Trophoblast cell (in vitro differentiated cells and primary cell): ENCODE data around the gene SPAG9.

Source experiments
- DNase-seq, 2 donors: peaks; one replicate each; pipeline ENCODE4 v3.0.0-alpha.2; 2016
- H2AFZ ChIP-seq: 2 replicates; pipeline ENCODE4 v1.6.1; 2013; ENCODE audit warnings: low read length, moderate library complexity, mild to moderate bottlenecking; ENCODE audit not compliant: insufficient read depth, poor library complexity
- H2AK5ac ChIP-seq: 2 replicates; pipeline ENCODE4 v1.6.1; 2013; ENCODE audit warnings: mild to moderate bottlenecking, low read length
- H2BK120ac ChIP-seq: 2 replicates; pipeline ENCODE4 v1.6.1; 2013; ENCODE audit warnings: low read length, mild to moderate bottlenecking, moderate library complexity; ENCODE audit not compliant: insufficient read depth, poor library complexity
- H2BK12ac ChIP-seq: 2 replicates; pipeline ENCODE4 v1.6.1; 2013; ENCODE audit warnings: mild to moderate bottlenecking, low read length, moderate library complexity
- H2BK5ac ChIP-seq: 2 replicates; pipeline ENCODE4 v1.6.1; 2013; ENCODE audit warnings: low read length, low read depth, moderate library complexity, mild to moderate bottlenecking; ENCODE audit not compliant: poor library complexity
- H3K14ac ChIP-seq: 2 replicates; pipeline ENCODE4 v1.6.1; 2013; ENCODE audit warnings: mild to moderate bottlenecking, low read length
- H3K18ac ChIP-seq: 2 replicates; pipeline ENCODE4 v1.6.1; 2013; ENCODE audit warnings: mild to moderate bottlenecking, low read length
- H3K23ac ChIP-seq: 2 replicates; pipeline ENCODE4 v1.6.1; 2013; ENCODE audit warnings: low read length
- H3K27ac ChIP-seq: 2 replicates; pipeline ENCODE4 v1.5.1; 2013; ENCODE audit warnings: low read depth, mild to moderate bottlenecking, inconsistent platforms, low read length, moderate library complexity
- H3K27me3 ChIP-seq: 2 replicates; pipeline ENCODE4 v1.6.1; 2013; ENCODE audit warnings: inconsistent platforms, mild to moderate bottlenecking, low read length, moderate library complexity; ENCODE audit not compliant: insufficient read depth
- H3K36me3 ChIP-seq, 2 experiments: 1 replicate in 1 of 2; 2 replicates in 1 of 2; pipeline ENCODE4 v1.6.1; 2013; ENCODE audit warnings: low read length in 2 of 2, mild to moderate bottlenecking in 2 of 2, moderate library complexity in 1 of 2; ENCODE audit not compliant: insufficient read depth in 2 of 2, control insufficient read depth in 1 of 2
- H3K4ac ChIP-seq: 2 replicates; pipeline ENCODE4 v1.6.1; 2013; ENCODE audit warnings: low read depth, mild to moderate bottlenecking, low read length, moderate library complexity
- H3K4me1 ChIP-seq, 2 experiments: 1 replicate in 1 of 2; 2 replicates in 1 of 2; pipeline ENCODE4 v1.6.1; 2013; ENCODE audit warnings: low read length in 2 of 2, mild to moderate bottlenecking in 2 of 2, moderate library complexity in 1 of 2; ENCODE audit not compliant: insufficient read depth in 2 of 2, control insufficient read depth in 1 of 2
- H3K4me2 ChIP-seq: 2 replicates; pipeline ENCODE4 v1.6.1; 2013; ENCODE audit warnings: inconsistent platforms, mild to moderate bottlenecking, low read length, moderate library complexity
- H3K4me3 ChIP-seq: 2 replicates; pipeline ENCODE4 v1.5.1; 2013; ENCODE audit warnings: mild to moderate bottlenecking, low read depth, low read length, inconsistent platforms
- H3K79me1 ChIP-seq: one replicate; pipeline ENCODE4 v1.6.1; 2013; ENCODE audit warnings: low read length
- H3K79me2 ChIP-seq: 2 replicates; pipeline ENCODE4 v1.6.1; 2013; ENCODE audit warnings: low read length, mild to moderate bottlenecking; ENCODE audit not compliant: control insufficient read depth, insufficient read depth, poor library complexity
- H3K9ac ChIP-seq: 2 replicates; pipeline ENCODE4 v1.6.1; 2013; ENCODE audit warnings: mild to moderate bottlenecking, low read length
- H3K9me3 ChIP-seq: 2 replicates; pipeline ENCODE4 v1.6.1; 2013; ENCODE audit warnings: low read depth, mild to moderate bottlenecking, control low read depth, inconsistent platforms, low read length; ENCODE audit not compliant: insufficient read depth
- H4K12ac ChIP-seq: 2 replicates; pipeline ENCODE4 v1.6.1; 2013; ENCODE audit warnings: low read depth, mild to moderate bottlenecking, low read length, moderate library complexity
- H4K8ac ChIP-seq: 2 replicates; pipeline ENCODE4 v1.6.1; 2013; ENCODE audit warnings: low read depth, mild to moderate bottlenecking, low read length, moderate library complexity
- H4K91ac ChIP-seq: one replicate; pipeline ENCODE4 v1.6.1; 2013; ENCODE audit warnings: low read depth, mild to moderate bottlenecking, low read length, moderate library complexity
- WGBS: extraction: QIAGEN DNeasy Blood & Tissue Kit; methylation state at CpG from one replicate; pipeline ENCODE4 v1.1.7; 2013; ENCODE audit warnings: missing lambda C conversion rate; ENCODE audit not compliant: insufficient read length, insufficient coverage; ENCODE audit errors: extremely low coverage; 5-methylcytosine and 5-hydroxymethylcytosine counted together

SPAG9 gene

DNA sequence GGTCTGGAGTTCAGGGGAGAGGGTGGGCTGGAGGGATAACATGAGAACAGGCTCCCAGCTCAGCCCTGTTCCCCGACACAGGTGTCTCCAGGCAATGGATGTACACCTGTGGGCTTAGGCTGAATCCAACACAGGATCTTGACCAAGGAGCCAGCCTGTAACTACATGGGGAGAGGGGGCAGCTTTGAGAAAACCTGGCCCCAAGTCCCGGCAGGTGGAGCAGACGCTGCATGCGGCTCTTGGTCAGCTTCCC is 181.2 kb downstream of the SPAG9 start:
- Histone ChIP-seq H3K4me3 (no peak overlapping the region), H2BK12ac (no peak overlapping the region), H2BK120ac (no peak overlapping the region), H3K36me3 (no peaks in the 10 kb centered on the region), H3K4me1 (peaks cover 5% of the 10 kb centered on the region in 2 experiments), H3K79me2 (no peaks in the 10 kb centered on the region), H2AFZ (no peak overlapping the region), H3K9ac (no peak overlapping the region), H3K27me3 (no peaks in the 10 kb centered on the region), H3K23ac (no peak overlapping the region), H3K4me2 (no peak overlapping the region), H3K14ac (no peak overlapping the region), H3K79me1 (peaks cover 4% of the 10 kb centered on the region), H3K4ac (no peak overlapping the region), H3K9me3 (peaks cover 3% of the 10 kb centered on the region), H4K8ac (no peak overlapping the region), H4K12ac (no peak overlapping the region), H3K18ac (no peak overlapping the region), H4K91ac (no peak overlapping the region), H2AK5ac (no peak overlapping the region), H2BK5ac (no peak overlapping the region), H3K27ac (no peak overlapping the region)
- WGBS = no CpG with 5 or more reads among the region's 4 CpGs
- DNase-seq = no peak

DNA sequence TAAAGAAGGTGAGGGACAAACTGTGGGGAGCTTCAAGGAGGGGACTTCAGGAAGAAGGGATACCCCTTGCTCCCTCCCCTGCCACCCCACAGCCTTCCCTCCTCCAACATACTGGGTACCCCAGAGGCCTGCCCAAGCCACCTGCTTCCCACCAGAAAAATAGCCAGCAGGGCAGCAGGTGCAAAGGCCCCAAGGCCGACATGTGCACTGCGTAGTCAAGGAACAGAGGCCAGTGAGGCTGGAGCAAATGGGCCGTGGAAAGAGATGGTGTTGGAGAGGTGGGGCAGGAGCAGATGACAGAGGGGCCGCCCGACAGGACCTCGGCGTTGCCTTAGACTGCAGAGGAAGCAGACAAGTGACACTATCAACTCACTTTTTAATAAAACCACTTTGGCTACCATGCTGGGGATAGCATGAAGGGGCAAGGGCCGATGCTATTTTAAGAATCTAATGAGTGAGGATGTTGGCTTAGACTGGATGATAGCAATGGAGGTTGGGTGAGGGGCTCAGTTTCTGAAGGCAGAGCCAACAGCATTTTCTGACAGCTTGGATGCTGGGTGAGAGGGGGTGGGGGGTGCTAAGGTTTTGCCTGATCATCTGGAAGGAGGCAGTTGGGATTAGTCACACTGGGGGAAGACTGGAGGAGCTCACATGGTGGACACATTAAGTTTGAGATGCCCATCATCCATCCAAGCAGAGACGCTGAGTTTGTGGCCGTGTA is 181.7 kb downstream of the SPAG9 start:
- no peak overlapping the region for H3K18ac ChIP-seq

DNA sequence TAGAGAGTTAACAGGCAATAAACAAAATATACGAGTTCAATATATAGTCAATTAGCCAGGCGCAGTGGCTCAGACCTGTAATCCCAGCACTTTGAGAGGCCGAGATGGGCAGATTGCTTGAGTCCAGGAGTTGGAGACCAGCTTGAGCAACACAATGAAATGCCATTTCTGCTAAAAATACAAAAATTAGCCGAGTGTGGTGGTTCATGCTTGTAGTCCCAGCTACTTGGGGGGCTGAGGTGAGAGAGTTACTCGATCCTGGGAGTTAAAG is 184.7 kb downstream of the SPAG9 start:
- no peaks in the 10 kb centered on the region for H3K36me3 ChIP-seq
- no peak overlapping the region for H3K9ac ChIP-seq
- no peak overlapping the region for H2AK5ac ChIP-seq
- no peak overlapping the region for H2BK120ac ChIP-seq
- no peak overlapping the region for H3K14ac ChIP-seq
- H4K8ac ChIP-seq = no peak overlapping the region
- H4K12ac ChIP-seq = no peak overlapping the region
- H4K91ac ChIP-seq = no peak overlapping the region
- no peak overlapping the region for H3K4me2 ChIP-seq
- H3K79me1 ChIP-seq = peaks cover 6% of the 10 kb centered on the region
- H3K23ac ChIP-seq = no peak overlapping the region
- peaks cover 3% of the 10 kb centered on the region for H3K9me3 ChIP-seq
- H3K4ac ChIP-seq = no peak overlapping the region
- H2BK12ac ChIP-seq = no peak overlapping the region
- H3K4me1 ChIP-seq = peaks cover 3 to 4% of the 10 kb centered on the region in 2 experiments
- WGBS = no CpG with 5 or more reads among the region's 5 CpGs
- no peak overlapping the region for H2BK5ac ChIP-seq
- no peak overlapping the region for H3K27ac ChIP-seq
- H3K79me2 ChIP-seq = no peaks in the 10 kb centered on the region
- no peak overlapping the region for H3K18ac ChIP-seq
- H3K4me3 ChIP-seq = no peak overlapping the region
- no peak overlapping the region for H2AFZ ChIP-seq
- no peak for DNase-seq
- H3K27me3 ChIP-seq = no peaks in the 10 kb centered on the region

More for the DNA sequence above, 181.7 kb downstream of the SPAG9 start:
- Histone ChIP-seq H3K79me1 (no peaks in the 10 kb centered on the region), H3K4me2 (no peak overlapping the region), H3K4me3 (no peak overlapping the region), H3K36me3 (no peaks in the 10 kb centered on the region), H3K4ac (no peak overlapping the region), H2BK5ac (no peak overlapping the region), H3K27me3 (no peaks in the 10 kb centered on the region), H3K4me1 (peaks cover under 1 to 1% of the 10 kb centered on the region in 2 experiments), H3K9me3 (peaks cover 3% of the 10 kb centered on the region), H4K8ac (no peak overlapping the region), H3K9ac (no peak overlapping the region), H4K91ac (no peak overlapping the region), H2AK5ac (no peak overlapping the region), H3K23ac (no peak overlapping the region), H4K12ac (no peak overlapping the region), H3K79me2 (no peaks in the 10 kb centered on the region), H2AFZ (no peak overlapping the region), H3K14ac (no peak overlapping the region), H2BK12ac (no peak overlapping the region), H2BK120ac (no peak overlapping the region), H3K27ac (no peak overlapping the region)
- DNase-seq = no peak
- WGBS = no CpG with 5 or more reads among the region's 10 CpGs

DNA sequence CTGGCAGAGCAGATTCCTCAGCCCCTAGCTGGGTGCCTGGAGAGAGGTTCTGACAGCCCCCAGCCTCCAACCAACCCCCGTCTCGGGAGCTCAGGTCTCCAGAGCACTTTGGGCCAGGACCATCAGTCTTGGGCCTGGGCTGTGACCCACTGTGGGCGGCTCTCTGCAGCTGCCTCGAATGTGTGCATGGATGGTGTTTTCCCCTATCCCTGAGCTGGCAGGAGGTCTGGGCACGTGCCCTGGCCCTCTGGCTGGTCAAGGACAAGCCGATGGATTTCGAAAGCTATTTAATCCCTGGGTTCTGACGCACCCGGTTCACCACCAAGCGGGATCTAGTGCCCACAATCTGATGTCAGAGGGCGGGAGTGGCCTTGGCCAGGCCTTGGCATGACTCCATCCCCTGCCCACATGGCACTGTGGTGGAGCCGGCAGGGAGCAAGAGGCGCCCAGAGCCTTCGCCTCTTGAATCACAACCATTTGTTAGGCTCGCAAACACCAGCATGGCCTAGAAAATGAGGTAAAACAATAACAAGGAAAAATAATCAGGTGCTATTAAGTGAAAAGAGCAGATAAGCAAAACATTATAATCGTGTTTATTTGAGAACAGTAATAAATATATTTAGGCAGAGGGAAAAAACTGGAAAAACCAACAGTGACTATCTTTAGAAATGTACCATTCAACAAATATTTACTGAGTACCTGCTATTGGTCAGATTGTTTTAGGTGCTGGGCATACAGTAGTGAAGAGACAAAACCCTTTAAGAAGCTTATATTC is 185.3 kb downstream of the SPAG9 start:
- H3K79me2 ChIP-seq = no peaks in the 10 kb centered on the region

More for the DNA sequence above, 185.3 kb downstream of the SPAG9 start:
- H2BK120ac ChIP-seq = no peak overlapping the region
- H3K4me3 ChIP-seq = no peak overlapping the region
- no peak overlapping the region for H2AK5ac ChIP-seq
- H3K4me1 ChIP-seq = peaks cover 3 to 6% of the 10 kb centered on the region in 2 experiments
- no peak overlapping the region for H2BK5ac ChIP-seq
- H3K79me1 ChIP-seq = peaks cover 6% of the 10 kb centered on the region
- H3K27ac ChIP-seq = no peak overlapping the region
- H3K4me2 ChIP-seq = no peak overlapping the region
- H3K4ac ChIP-seq = no peak overlapping the region
- H4K8ac ChIP-seq = no peak overlapping the region
- H4K12ac ChIP-seq = no peak overlapping the region
- no peak overlapping the region for H4K91ac ChIP-seq
- H3K9ac ChIP-seq = no peak overlapping the region
- no peak overlapping the region for H2BK12ac ChIP-seq
- no peaks in the 10 kb centered on the region for H3K36me3 ChIP-seq
- peaks cover 3% of the 10 kb centered on the region for H3K9me3 ChIP-seq
- peak in 1 of 2 donors; percentile 30 for DNase-seq
- no peak overlapping the region for H3K14ac ChIP-seq
- H3K23ac ChIP-seq = no peak overlapping the region
- no peak overlapping the region for H3K18ac ChIP-seq
- no peaks in the 10 kb centered on the region for H3K27me3 ChIP-seq
- H2AFZ ChIP-seq = no peak overlapping the region
- no CpG with 5 or more reads among the region's 16 CpGs for WGBS
